Measurements from ENCODE around the gene BOD1L1.

BOD1L1 gene

GRCh38 chr4:13555325-13555724 lies 72.2 kb downstream of the BOD1L1 start:
- DNase-seq (ENCODE audit: low spot score) = no peak

GRCh38 chr4:13553081-13553480 lies 74.4 kb downstream of the BOD1L1 start:
- no peak for DNase-seq (ENCODE audit: low spot score)

- DNase-seq (ENCODE audit: low spot score) = peak; percentile 91
These were observed 78.5 kb downstream of the BOD1L1 start for GRCh38 chr4:13548984-13549546.

- DNase-seq (ENCODE audit: low spot score) = no peak
These were observed 79.2 kb downstream of the BOD1L1 start for GRCh38 chr4:13548059-13548983.

GRCh38 chr4:13547485-13548041 lies 80.0 kb downstream of the BOD1L1 start:
- DNase-seq (ENCODE audit: low spot score) = peak; percentile 17

GRCh38 chr4:13546941-13547484 lies 80.5 kb downstream of the BOD1L1 start:
- peak; percentile 30 for DNase-seq (ENCODE audit: low spot score)

GRCh38 chr4:13546142-13546940 lies 81.2 kb downstream of the BOD1L1 start:
- DNase-seq (ENCODE audit: low spot score) = peak; percentile 3

GRCh38 chr4:13545394-13545808 lies 82.1 kb downstream of the BOD1L1 start:
- DNase-seq (ENCODE audit: low spot score) = no peak

- DNase-seq (ENCODE audit: low spot score) = peak; percentile 91
These were observed 82.7 kb downstream of the BOD1L1 start for GRCh38 chr4:13544606-13545393.

GRCh38 chr4:13543839-13544605 lies 83.5 kb downstream of the BOD1L1 start, which contains the start of gene NKX3-2:
Gene NKX3-2 (minus strand): TSS chr4:13544508. CDS start chr4:13544414, 94 bp downstream.
- peak; percentile 66 for DNase-seq (ENCODE audit: low spot score)

- DNase-seq (ENCODE audit: low spot score) = no peak
These were observed 84.3 kb downstream of the BOD1L1 start for GRCh38 chr4:13543032-13543838.

- DNase-seq (ENCODE audit: low spot score) = no peak
These were observed 84.9 kb downstream of the BOD1L1 start for GRCh38 chr4:13542577-13543031.

GRCh38 chr4:13541720-13542576 lies 85.6 kb downstream of the BOD1L1 start:
- peak; percentile 18 for DNase-seq (ENCODE audit: low spot score)

- DNase-seq (ENCODE audit: low spot score) = no peak
These were observed 86.3 kb downstream of the BOD1L1 start for GRCh38 chr4:13541176-13541604.

- no peak for DNase-seq (ENCODE audit: low spot score)
These were observed 86.9 kb downstream of the BOD1L1 start for GRCh38 chr4:13540446-13541175.

- DNase-seq (ENCODE audit: low spot score) = peak; percentile 8
These were observed 87.7 kb downstream of the BOD1L1 start for GRCh38 chr4:13539619-13540445.

All from GM03348 (cell line).